ENCODE results near the gene LDAH. TPM values are rescaled to one million over a fixed set of nuclear protein-coding genes. Genes with fewer than 3 reads are reported as not detected.

The LDAH gene
- polyA plus RNA-seq, 2 of the 4 experiments (the other 2 are of a cell fraction), result 29.6 to 42.4 TPM

DNA sequence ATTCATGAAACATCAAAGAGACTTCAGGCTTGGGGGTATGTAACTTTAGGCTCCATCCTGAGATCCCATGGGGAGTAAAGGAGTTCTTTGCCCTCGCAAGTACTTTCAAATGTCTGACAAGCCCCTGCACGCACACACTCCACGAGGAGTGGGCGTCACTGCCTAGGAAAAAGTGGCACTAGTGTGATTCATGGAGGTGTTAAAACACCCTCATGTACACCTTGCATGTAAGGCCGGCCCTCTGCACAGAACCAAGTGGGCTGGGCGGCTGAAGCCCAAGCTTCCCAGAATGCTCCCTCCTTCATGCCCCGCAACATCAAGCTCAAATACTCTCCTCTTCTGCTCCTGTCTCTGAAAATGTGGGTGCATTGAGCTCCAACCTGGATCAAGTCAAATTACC lies 179.8 kb downstream of the LDAH start (continued):
- TF ChIP-seq ZNF302 (CRISPR knock-in tag; IDR thresholded peaks at IDR 0.05) (no peak), RNF2 (IDR thresholded peaks at IDR 0.05; ENCODE audit: borderline replicate concordance, low read depth) (no peak), JUNB (IDR thresholded peaks at IDR 0.05) (no peak), SREBF2 (IDR thresholded peaks at IDR 0.05) (no peak), FOSB (CRISPR knock-in tag; IDR thresholded peaks at IDR 0.05) (no peak), ZSCAN20 (CRISPR knock-in tag; IDR thresholded peaks at IDR 0.05) (no peak), NFE2L2 (conservative IDR thresholded peaks at IDR 0.05; ENCODE audit: low read length) (no peak), NPAS2 (CRISPR knock-in tag; IDR thresholded peaks at IDR 0.05; ENCODE audit: borderline replicate concordance) (no peak), HEYL (CRISPR knock-in tag; IDR thresholded peaks at IDR 0.05) (no peak), ZC3H11A (IDR thresholded peaks at IDR 0.05) (no peak), TP53 (CRISPR knock-in tag; IDR thresholded peaks at IDR 0.05) (no peak), POLR2AphosphoS2 (conservative IDR thresholded peaks at IDR 0.05; ENCODE audit: low read length) (no peak)
- TF ChIP-seq, protein P1, sequence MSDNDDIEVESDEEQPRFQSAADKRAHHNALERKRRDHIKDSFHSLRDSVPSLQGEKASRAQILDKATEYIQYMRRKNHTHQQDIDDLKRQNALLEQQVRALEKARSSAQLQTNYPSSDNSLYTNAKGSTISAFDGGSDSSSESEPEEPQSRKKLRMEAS (IDR thresholded peaks at IDR 0.05), result no peak

DNA sequence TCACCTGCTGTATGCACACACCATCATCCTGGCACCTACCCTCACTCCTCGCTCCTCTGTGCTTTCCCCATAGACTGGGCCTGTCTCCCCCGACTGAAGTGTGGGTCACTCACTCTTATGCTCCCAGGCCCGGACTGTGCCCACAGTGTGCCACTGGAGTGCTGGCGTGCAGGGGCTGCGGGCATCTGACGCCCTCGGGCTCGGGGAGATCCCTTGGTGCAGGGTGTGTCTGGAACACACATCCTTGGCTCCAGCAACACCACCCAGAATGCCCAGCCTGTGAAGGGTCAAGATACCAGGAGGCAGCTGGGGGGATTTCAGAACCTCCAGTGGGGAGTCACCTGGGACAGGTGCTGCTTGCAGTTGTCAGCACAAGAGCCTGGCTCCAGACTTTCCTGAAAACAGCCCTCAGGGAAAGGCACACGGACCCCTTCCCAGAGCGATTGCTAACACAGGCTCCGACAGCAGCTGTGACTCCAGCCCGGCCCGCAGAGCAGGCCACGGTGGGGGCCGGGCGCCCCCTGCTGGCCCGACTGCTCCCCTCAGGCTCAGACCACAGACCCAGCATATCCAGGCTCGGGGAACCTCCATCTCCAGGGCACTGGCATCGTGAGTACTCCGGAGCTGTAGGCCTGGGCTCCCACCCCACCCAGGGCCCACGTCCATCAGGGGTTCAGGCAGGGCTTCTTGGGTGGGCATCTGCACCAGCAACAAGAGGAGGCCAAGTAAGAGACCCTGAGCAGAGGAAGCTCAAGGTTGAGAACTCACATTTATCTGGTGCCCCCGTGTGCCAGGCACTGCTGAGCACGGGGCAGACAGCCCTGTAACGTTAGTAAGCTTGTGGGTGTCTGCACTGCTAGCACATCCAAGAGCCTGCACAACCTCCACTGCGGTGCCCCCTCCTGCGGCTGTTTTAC lies 180.6 kb downstream of the LDAH start:
- 41% methylated on average over 17 of the region's 26 CpGs for WGBS (ENCODE audit: missing lambda C conversion rate)
- ChIA-PET CTCF (interaction anchor here (0.6 to 17.8 kb wide), 74 partner anchors 9 to 573 kb away, joined by 3 to 355 read pairs (median 5); partner anchors contain the start of genes GDF7, HS1BP3, PUM2 and RHOB), POLR2A (interaction anchor here (0.5 to 6.1 kb wide), 4 partner anchors 195 to 203 kb away, joined by 3 to 100 read pairs (median 4); partner anchors contain the start of gene RHOB)
- H3K4me2 ChIP-seq, result peak overlapping the region; percentile 22; the same call in 2 of the 3 replicates
- no peak for FAIRE-seq
- H3K4me3 ChIP-seq, result no peak overlapping the region
- peak; percentile 89 to 99 for ATAC-seq
- peak; percentile 69 to 95 for DNase-seq (ENCODE audit: low read depth in 1 of 2, low spot score in 1 of 2)
- H3K27ac ChIP-seq, result peak overlapping the region in 1 of 2 experiments; percentile 49; a peak in 4 of 6 replicates
- TF ChIP-seq CEBPB (IDR thresholded peaks at IDR 0.05) (no peak), CHD4 (IDR thresholded peaks at IDR 0.05; ENCODE audit: borderline replicate concordance) (no peak), MAFK (IDR thresholded peaks at IDR 0.05; ENCODE audit: partially characterized antibody) (peak; percentile 14), POLR2AphosphoS2 (conservative IDR thresholded peaks at IDR 0.05; ENCODE audit: low read length) (no peak), MYC (IDR thresholded peaks at IDR 0.05; ENCODE audit: borderline replicate concordance, low read length) (no peak), RAD21 (conservative IDR thresholded peaks at IDR 0.05 in 1 of 2, IDR thresholded peaks at IDR 0.05 in 1 of 2) (peak; percentile 96), SMC3 (IDR thresholded peaks at IDR 0.05) (peak; percentile 96), KDM1A (IDR thresholded peaks at IDR 0.05; ENCODE audit: low read depth) (no peak)
- TF ChIP-seq, protein P2, sequence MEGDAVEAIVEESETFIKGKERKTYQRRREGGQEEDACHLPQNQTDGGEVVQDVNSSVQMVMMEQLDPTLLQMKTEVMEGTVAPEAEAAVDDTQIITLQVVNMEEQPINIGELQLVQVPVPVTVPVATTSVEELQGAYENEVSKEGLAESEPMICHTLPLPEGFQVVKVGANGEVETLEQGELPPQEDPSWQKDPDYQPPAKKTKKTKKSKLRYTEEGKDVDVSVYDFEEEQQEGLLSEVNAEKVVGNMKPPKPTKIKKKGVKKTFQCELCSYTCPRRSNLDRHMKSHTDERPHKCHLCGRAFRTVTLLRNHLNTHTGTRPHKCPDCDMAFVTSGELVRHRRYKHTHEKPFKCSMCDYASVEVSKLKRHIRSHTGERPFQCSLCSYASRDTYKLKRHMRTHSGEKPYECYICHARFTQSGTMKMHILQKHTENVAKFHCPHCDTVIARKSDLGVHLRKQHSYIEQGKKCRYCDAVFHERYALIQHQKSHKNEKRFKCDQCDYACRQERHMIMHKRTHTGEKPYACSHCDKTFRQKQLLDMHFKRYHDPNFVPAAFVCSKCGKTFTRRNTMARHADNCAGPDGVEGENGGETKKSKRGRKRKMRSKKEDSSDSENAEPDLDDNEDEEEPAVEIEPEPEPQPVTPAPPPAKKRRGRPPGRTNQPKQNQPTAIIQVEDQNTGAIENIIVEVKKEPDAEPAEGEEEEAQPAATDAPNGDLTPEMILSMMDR (IDR thresholded peaks at IDR 0.05), result peak; percentile 96
- peaks cover 11% of the 10 kb centered on the region; the same call in 2 of the 3 replicates for H3K4me1 ChIP-seq
- no peaks in the 10 kb centered on the region for H3K9me3 ChIP-seq

All from A549 (cell line).